Endometrial microvascular endothelial cells (primary cell): ENCODE results near the gene DNAH14. TPM values are rescaled to one million over a fixed set of nuclear protein-coding genes. Genes with fewer than 3 reads are reported as not detected.
"Not testable (repeated sequence)": the region's sequence is repeated elsewhere in the genome, so short reads cannot be mapped to it uniquely, and the experiment has no call there.

ENCODE experiments used
- in situ Hi-C: cut with HindIII; loops from 2 replicates; pipeline ENCODE4 v1.10.0; 2017; ENCODE audit warnings: low sequenced_read_pairs, low pct_unique_long_range_greater_than_20kb; ENCODE audit errors: inconsistent ontology term
- total RNA-seq: library from RNA; depleted of rRNA; stranded (reverse); fragments of >200 nt; gene quantifications from one replicate; pipeline ENCODE4 v1.2.3, GENCODE V29; 2015; ENCODE audit errors: inconsistent ontology term

The DNAH14 gene
- total RNA-seq, 1 donor from 2014 or later, result 8.4 TPM

GRCh38 chr1:225304996-225305395 is 375.5 kb downstream of the DNAH14 start:
- in situ Hi-C loops, result no loop called here

DNA sequence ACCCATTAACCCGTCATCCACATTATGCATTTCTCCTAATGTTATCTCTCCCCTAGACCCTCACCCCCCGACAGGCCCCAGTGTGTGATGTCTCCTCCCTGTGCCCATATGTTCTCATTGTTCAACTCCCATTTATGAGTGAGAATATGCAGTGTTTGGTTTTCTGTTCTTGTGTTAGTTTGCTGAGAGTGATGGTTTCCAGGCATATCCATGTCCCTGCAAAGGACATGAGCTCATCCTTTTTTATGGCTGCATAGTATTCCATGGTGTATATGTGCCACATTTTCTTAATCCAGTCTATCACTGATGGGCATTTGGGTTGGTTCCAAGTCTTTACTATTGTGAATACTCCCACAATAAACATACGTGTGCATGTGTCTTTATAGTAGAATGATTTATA is 381.1 kb downstream of the DNAH14 start:
- in situ Hi-C loops, result not testable (repeated sequence)

GRCh38 chr1:225318706-225319575 is 389.5 kb downstream of the DNAH14 start:
- in situ Hi-C loops, result no loop called here

GRCh38 chr1:225319871-225320270 is 390.4 kb downstream of the DNAH14 start:
- in situ Hi-C loops, result no loop called here

DNA sequence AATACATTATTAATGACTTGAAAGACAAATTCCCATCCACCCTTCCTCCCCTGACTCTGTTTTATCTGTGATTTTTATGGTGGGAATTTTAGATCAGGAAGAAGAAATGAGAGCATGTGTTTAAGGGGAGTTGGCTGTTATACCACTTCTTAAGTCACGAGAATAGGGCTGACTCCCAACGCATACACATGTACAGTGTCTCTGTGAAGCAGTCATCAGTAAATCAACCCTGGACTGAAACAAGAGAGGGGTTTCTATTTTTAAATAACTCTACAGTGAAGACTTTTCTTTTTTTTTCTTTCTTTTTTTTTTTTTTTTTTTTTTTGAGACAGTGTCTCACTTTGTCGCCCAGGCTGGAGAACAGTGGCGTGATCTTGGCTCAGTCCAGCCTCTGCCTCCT is 392.3 kb downstream of the DNAH14 start:
- in situ Hi-C loops, result no loop called here

GRCh38 chr1:225329041-225329440 is 399.6 kb downstream of the DNAH14 start:
- in situ Hi-C loops, result no loop called here

DNA sequence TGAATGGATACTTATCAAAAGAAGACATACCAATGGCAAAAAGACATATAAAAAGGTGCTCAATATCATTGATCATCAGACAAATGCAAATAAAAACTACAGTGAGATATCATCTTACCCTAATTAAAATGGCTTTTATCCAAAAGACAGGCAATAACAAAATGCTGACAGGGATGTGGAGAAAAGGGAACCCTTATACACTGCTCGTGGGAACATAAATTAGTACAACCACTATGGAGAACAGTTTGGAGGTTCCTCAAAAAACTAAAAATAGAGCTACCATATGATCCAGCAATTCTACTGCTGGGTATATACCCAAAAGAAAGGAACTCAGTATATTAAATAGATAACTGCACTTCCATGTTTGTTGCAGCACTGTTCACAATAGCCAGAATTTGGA is 400.5 kb downstream of the DNAH14 start:
- in situ Hi-C loops, result not testable (repeated sequence)

DNA sequence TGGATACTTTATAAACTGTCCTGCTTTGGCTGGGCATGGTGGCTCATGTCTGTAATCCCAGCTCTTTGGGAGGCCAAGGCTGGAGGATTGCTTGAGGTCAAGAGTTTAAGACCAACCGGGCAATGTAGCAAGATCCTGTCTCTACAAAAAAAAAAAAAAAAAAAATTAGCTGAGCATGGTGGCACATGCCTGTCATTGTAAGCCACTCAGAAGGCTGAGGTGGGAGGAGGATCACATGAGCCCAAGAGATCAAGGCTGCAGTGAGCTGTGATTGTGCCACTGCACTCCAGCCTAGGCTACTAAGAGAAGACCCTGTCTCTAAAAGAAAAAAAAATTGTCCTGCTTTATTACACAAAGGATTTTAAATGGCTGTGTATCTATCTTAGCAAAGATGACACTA is 403.2 kb downstream of the DNAH14 start:
- in situ Hi-C loops, result no loop called here

DNA sequence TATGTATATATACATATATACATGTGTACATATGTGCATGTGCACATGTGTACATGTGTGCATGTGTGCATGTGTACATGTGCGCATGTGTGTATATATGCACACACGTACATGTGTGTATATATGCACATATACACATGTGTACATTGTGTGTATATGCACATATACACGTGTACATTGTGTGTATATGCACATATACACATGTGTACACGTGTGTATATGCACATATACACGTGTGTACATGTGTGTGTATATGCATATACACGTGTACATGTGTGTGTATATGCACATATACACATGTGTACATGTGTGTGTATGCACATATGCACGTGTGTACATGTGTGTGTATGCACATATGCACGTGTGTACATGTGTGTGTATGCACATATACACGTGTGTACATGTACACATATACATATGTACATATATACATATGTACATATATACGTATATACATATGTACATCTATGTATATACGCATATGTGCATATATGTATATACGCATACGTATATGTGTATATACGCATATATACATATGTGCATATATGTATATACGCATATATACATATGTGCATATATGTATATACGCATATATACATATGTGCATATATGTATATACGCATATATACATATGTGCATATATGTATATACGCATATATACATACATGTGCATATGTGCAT is 405.8 kb downstream of the DNAH14 start:
- in situ Hi-C loops, result not testable (repeated sequence)

- in situ Hi-C loops, result no loop called here
Observed at GRCh38 chr1:225338545-225338944, 409.1 kb downstream of the DNAH14 start.

GRCh38 chr1:225341642-225342041 is 412.2 kb downstream of the DNAH14 start:
- in situ Hi-C loops, result no loop called here

DNA sequence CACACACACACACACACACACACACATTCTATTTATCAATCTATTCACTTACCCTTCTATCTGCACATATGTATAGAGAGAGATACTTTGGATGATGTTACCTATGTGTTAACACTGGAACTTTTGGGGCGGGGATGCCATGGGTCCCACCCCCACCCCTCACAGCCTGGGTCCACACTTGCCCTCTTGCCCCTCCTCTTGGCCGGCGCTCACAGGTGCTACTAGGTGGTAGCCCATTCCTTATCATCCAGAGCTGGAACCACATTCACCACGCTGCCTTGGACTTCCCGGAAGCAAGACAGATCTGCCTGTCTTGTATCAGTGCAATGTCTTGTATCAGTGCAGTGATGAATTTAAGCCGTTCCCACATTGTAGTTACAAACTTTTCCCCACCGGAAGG is 413.2 kb downstream of the DNAH14 start:
- in situ Hi-C loops, result no loop called here

DNA sequence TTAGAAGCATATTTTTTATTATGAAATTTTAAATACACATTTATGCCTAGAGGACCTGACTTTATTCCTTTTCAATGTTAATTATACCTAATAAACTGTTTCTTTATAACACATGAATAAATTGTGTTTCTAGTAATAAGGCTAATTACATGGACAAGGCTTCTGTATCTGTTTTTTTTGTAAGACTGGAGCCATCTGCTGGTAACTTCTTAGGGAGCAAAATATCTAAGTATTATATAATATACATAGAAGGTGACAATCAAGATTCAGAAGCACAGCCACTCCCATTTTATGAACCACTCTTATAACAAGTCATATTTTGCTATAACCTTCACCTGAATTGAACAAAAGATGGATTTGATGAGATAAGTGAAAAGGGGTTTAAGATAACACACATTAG is 414.1 kb downstream of the DNAH14 start:
- in situ Hi-C loops, result no loop called here

- in situ Hi-C loops, result no loop called here
Observed at GRCh38 chr1:225347123-225347683, 417.7 kb downstream of the DNAH14 start.

DNA sequence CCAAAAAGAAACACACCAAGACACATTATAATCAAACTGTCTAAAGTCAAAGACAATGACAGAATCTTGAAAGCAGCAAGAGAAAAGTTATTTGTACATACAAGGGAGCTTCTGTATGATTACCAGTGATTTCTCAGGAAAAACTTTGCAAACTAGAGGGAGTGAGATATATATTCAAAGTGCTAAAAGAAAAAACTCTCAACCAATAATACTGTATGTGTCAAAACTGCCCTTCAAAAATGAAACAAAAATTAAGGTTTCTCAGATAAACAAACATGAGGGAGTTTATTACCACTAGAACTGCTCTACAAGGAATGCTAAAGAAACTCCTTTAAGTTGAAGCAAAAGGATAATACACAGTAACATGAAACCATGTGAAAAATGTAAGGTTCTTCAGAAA is 418.9 kb downstream of the DNAH14 start:
- in situ Hi-C loops, result no loop called here

DNA sequence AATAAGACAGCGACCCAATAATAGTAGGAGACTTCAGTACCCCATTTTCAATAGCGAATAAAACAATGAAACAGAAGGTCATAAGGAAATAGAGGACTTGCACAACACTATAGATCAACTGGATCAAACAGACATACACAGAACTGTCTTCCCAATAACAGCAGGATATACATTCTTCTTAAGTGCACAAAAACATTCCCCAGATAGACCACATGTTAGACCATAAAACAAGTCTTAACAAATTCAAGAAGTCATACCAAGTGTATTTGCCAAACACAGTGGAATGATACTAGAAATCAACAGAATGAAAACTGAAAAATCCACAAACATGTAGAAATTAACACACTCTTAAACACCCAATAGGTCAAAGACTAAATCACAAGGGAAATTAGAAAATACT is 420.4 kb downstream of the DNAH14 start:
- in situ Hi-C loops, result no loop called here

DNA sequence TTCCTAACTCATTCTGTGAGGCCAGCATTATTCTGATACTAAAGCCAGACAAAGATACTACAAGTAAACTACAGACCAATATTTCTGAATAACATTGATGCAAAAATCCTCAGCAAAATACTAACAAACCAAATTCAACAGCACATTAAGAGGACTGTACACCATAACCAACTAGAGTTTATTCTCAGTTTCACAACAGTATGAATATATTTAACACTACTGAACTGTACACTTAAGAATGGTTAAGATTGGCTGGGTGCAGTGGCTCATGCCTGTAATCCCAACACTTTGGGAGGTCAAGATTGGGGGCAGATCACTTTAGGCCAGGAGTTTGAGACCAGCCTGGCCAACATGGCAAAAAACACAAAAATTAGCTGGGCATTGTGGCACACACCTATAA is 421.4 kb downstream of the DNAH14 start:
- in situ Hi-C loops, result no loop called here

DNA sequence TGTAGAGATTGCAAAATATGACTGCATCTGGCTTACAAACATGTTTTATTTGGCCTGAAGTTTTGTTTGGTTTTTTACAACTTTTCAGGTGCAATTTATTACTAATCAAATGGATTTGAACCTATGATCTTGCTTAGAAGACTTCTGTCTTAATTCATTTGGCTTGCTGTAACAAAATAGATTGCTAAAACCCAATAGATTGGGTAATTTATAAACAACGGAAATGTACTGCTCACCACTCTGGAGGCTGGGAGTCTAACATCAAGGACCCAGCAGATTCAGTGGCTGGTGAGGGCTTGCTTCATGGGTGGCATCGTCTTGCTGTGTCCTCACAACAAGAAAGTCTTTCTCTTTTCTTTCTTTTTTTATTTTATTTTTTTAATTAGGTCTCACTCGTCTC is 425.4 kb downstream of the DNAH14 start:
- in situ Hi-C loops, result no loop called here

DNA sequence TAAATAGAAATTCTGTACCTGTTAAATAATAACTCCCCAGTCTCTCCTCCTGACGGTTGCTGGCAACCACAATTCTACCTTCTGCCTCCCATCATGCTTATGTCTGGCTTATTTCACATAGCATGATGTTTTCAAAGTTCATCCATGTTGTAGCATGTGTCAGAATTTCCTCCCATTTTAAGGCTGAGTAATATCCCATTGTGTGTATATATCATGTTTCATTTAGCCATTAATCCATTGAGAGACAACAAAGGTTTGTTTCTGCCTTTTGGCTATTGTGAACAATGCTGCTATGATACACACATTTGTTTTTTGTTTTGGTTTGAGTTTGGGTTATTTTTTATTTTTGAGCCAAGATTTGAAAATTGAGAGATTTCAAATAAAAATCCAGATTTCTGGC is 426.4 kb downstream of the DNAH14 start:
- in situ Hi-C loops, result no loop called here

- in situ Hi-C loops, result no loop called here
Observed at GRCh38 chr1:225360119-225360518, 430.6 kb downstream of the DNAH14 start.
